ENCODE measurements around the gene RNF220.

- TF ChIP-seq EZH2 (IDR thresholded peaks at IDR 0.05; ENCODE audit: borderline replicate concordance, low read depth, low read length, severe bottlenecking) (peak; percentile 74), MYC (IDR thresholded peaks at IDR 0.05; ENCODE audit: low read depth, low read length) (no peak), CTCF (IDR thresholded peaks at IDR 0.05; ENCODE audit: extremely low read depth in 1 of 2, insufficient read depth in 1 of 2, low read depth in 1 of 2, low read length in 2 of 2) (no peak), POLR2A (IDR thresholded peaks at IDR 0.05; ENCODE audit: low read depth, low read length) (no peak)
These were observed at the start of gene RNF220 for GRCh38 chr1:44405031-44405797.
